Gastroesophageal sphincter (tissue), 4 donors: ENCODE data around the gene SLC8A1. TPM values are rescaled to one million over a fixed set of nuclear protein-coding genes. Genes with fewer than 3 reads are reported as not detected.

Experiments used
- ATAC-seq: fragments of 150-250 bp; one replicate; pipeline ENCODE4 v1.9.1; 2016; ENCODE audit warnings: mild to moderate bottlenecking, moderate library complexity
- H3K27ac ChIP-seq, 4 donors: fragments of 200-600 bp; sonication (generic) in 3 of 4; 1 replicate in 3 of 4; 2 replicates in 1 of 4; pipeline ENCODE4 v1.5.1; 2016 to 2019
- H3K27me3 ChIP-seq: fragments of 200-600 bp; sonication (generic); one replicate; pipeline ENCODE4 v1.5.1; 2019
- H3K36me3 ChIP-seq, 2 donors: fragments of 200-600 bp; sonication (generic); one replicate each; pipeline ENCODE4 v1.5.1; 2019; ENCODE audit warnings: control low read depth in 1 of 2
- H3K4me1 ChIP-seq, 3 donors: fragments of 200-600 bp; sonication (generic); 1 replicate in 2 of 3; 2 replicates in 1 of 3; pipeline ENCODE4 v1.5.1; 2016 to 2019; ENCODE audit warnings: control low read depth in 2 of 3
- H3K4me3 ChIP-seq, 2 donors: fragments of 200-600 bp; sonication (generic); one replicate each; pipeline ENCODE4 v1.5.1; 2019; ENCODE audit warnings: mild to moderate bottlenecking in 1 of 2, moderate library complexity in 1 of 2
- H3K9me3 ChIP-seq, 3 donors: fragments of 200-600 bp; sonication (generic); one replicate each; pipeline ENCODE4 v1.5.1; 2017 to 2019; ENCODE audit warnings: control low read depth in 2 of 3
- EP300 ChIP-seq: sonication (generic); formaldehyde crosslinking; IDR thresholded peaks from one replicate; pipeline ENCODE4 v1.6.1; 2017; ENCODE audit warnings: antibody characterized with exemption, mild to moderate bottlenecking
- POLR2A ChIP-seq, 2 donors: fragments of 450-650 bp; IDR thresholded peaks; one replicate each; pipeline ENCODE4 v1.6.1; 2017; ENCODE audit warnings: antibody characterized with exemption in 2 of 2, mild to moderate bottlenecking in 2 of 2, moderate library complexity in 1 of 2
- POLR2AphosphoS5 ChIP-seq: sonication (generic); formaldehyde crosslinking; IDR thresholded peaks from one replicate; pipeline ENCODE4 v1.6.1; 2017; ENCODE audit warnings: antibody characterized with exemption
- WGBS, 2 donors: methylation state at CpG; one replicate each; pipeline ENCODE4 v1.1.5; 2018; ENCODE audit warnings: low coverage in 1 of 2; 5-methylcytosine and 5-hydroxymethylcytosine counted together
- total RNA-seq, 4 donors: library from RNA; depleted of rRNA; stranded (reverse); fragments of >200 nt; gene quantifications; one replicate each; pipeline ENCODE4 v1.1.0, GENCODE V29; 2016
- TF ChIP-seq, protein P1 (sequence below), 4 experiments: fragments of 200-600 bp in 2 of 4; fragments of 450-650 bp in 2 of 4; sonication (generic) in 1 of 4; IDR thresholded peaks; one replicate each; pipeline ENCODE4 v1.5.1; 2017 to 2019; ENCODE audit warnings: antibody characterized with exemption in 4 of 4, mild to moderate bottlenecking in 2 of 4, moderate library complexity in 2 of 4

The SLC8A1 gene
- total RNA-seq, 4 donors from 2014 or later = 76.3 to 168 (median 146) TPM

DNA sequence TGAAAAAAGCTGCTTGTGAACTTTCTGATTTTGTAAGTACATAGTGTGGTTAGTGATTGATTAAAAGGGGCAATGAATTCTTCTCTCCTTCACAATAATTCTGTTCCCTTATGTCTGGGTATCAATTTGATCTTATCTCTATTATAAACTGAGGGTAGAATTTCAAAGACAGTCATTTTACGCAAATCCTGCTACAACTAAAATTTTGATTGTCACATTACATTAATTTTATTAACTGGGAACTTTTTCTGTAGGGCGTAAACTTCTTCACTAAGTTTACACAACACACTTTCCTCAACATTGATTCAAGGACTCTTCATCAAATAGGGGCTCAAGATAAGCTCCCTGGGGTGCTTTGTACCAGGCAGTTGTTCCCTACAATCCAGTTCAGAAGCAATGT lies 5.0 kb upstream of the SLC8A1 start:
- Histone ChIP-seq H3K27ac (no peak overlapping the region), H3K9me3 (no peaks in the 10 kb centered on the region), H3K4me3 (no peak overlapping the region), H3K36me3 (no peaks in the 10 kb centered on the region), H3K27me3 (no peaks in the 10 kb centered on the region), H3K4me1 (peaks cover 0 to 9% (median 3%) of the 10 kb centered on the region in 3 donors)
- no peak for ATAC-seq
- TF ChIP-seq, protein P1, sequence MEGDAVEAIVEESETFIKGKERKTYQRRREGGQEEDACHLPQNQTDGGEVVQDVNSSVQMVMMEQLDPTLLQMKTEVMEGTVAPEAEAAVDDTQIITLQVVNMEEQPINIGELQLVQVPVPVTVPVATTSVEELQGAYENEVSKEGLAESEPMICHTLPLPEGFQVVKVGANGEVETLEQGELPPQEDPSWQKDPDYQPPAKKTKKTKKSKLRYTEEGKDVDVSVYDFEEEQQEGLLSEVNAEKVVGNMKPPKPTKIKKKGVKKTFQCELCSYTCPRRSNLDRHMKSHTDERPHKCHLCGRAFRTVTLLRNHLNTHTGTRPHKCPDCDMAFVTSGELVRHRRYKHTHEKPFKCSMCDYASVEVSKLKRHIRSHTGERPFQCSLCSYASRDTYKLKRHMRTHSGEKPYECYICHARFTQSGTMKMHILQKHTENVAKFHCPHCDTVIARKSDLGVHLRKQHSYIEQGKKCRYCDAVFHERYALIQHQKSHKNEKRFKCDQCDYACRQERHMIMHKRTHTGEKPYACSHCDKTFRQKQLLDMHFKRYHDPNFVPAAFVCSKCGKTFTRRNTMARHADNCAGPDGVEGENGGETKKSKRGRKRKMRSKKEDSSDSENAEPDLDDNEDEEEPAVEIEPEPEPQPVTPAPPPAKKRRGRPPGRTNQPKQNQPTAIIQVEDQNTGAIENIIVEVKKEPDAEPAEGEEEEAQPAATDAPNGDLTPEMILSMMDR (IDR thresholded peaks at IDR 0.05) = no peak
- TF ChIP-seq POLR2A (IDR thresholded peaks at IDR 0.05) = no peak
- no peak for TF ChIP-seq EP300
- no peak for TF ChIP-seq POLR2AphosphoS5
- 100% methylated on average over 1 to 2 of the region's 2 CpGs for WGBS, 2 donors

DNA sequence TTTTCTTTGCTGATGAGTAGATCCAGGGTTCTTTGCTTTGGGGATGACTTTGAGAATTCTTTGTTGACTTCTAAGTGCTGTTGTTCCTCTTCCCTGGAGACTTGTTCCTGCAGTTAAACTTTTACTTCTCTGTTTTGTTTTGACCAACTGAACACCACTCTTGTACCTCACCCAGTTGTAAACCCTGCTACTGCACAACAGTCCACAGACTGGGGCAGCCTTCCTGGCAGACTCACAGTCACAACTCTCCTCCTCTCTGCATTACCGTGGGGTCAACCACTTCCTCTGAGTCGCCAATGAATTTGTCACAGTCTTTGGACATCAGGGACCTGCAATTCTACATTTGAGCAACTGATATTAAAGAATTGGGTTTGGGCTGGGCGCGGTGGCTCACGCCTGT lies 3.8 kb upstream of the SLC8A1 start:
- no peak for TF ChIP-seq POLR2AphosphoS5
- no peak for TF ChIP-seq POLR2A (IDR thresholded peaks at IDR 0.05)
- TF ChIP-seq EP300 = no peak
- TF ChIP-seq, protein P1 (IDR thresholded peaks at IDR 0.05) = no peak
- H3K4me1 ChIP-seq = peaks cover 0 to 9% (median 3%) of the 10 kb centered on the region in 3 donors
- no peak overlapping the region for H3K4me3 ChIP-seq
- H3K9me3 ChIP-seq = no peaks in the 10 kb centered on the region
- H3K36me3 ChIP-seq = no peaks in the 10 kb centered on the region
- H3K27me3 ChIP-seq = no peaks in the 10 kb centered on the region
- H3K27ac ChIP-seq = peak overlapping the region in 1 of 4 donors; percentile 9
- 66% methylated on average over 3 of the region's 5 CpGs; no CpG with 5 or more reads in 1 of the 2 donors for WGBS, 2 donors
- ATAC-seq = no peak

DNA sequence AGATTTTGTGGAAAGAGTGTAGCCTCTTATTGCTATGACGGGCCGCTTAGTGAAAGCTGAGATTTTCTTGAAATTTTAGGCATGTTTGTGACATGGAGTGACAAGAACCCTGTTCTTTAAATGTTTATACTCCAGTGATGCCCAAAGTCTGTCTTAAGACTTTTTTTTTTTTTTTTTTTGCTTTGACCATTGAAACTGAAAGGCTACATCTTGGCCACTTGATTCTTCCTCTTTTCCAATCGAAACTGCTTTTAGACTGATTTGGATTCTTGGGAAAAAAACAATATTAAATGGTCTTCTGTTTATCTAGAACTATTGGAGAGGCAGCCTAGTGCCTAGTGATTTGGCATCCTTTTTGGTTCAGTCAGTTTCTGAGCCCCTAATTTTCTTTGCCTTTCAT lies 2.4 kb upstream of the SLC8A1 start:
- Histone ChIP-seq H3K4me3 (no peak overlapping the region), H3K36me3 (no peaks in the 10 kb centered on the region), H3K9me3 (no peaks in the 10 kb centered on the region), H3K27ac (no peak overlapping the region), H3K4me1 (peaks cover 0 to 18% (median 3%) of the 10 kb centered on the region in 3 donors), H3K27me3 (no peaks in the 10 kb centered on the region)
- 83 to 92% methylated on average over 3 of the region's 3 CpGs for WGBS, 2 donors
- ATAC-seq = no peak
- TF ChIP-seq POLR2AphosphoS5 = no peak
- TF ChIP-seq, protein P1 (IDR thresholded peaks at IDR 0.05) = no peak
- TF ChIP-seq EP300 = no peak
- no peak for TF ChIP-seq POLR2A (IDR thresholded peaks at IDR 0.05)

DNA sequence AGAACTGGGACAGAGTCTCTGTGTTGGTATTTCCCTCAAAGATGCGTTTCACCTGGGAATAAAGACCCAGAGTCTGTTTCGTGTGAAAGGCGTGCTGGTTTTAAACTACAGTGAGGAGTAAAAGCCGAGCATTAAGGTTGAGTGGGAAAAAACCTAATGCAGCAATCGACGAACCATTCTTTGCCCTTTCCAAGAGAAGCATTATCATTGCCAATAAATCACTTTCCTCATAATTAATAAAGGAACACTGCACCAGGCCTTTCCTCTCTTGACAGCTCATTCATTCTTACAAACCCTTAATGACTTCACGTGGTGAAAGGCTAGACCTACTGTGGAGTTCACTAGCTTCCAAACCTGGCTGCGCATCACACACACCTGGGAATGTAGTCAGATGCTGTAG lies 896 bp upstream of the SLC8A1 start:
- WGBS, 2 donors = 72 to 74% methylated on average over 8 of the region's 8 CpGs
- no peak for ATAC-seq
- Histone ChIP-seq H3K27ac (peak overlapping the region; percentile 76 to 92 (median 90)), H3K4me1 (peaks cover 0 to 32% (median 3%) of the 10 kb centered on the region in 3 donors), H3K27me3 (no peaks in the 10 kb centered on the region), H3K36me3 (no peaks in the 10 kb centered on the region), H3K4me3 (peak overlapping the region; percentile 38 to 71), H3K9me3 (no peaks in the 10 kb centered on the region)
- TF ChIP-seq EP300 (no peak), POLR2AphosphoS5 (no peak)
- TF ChIP-seq, protein P1 (IDR thresholded peaks at IDR 0.05) = no peak

GRCh38 chr2:40450796-40451430 lies 977 bp downstream of the SLC8A1 start:
- 0% methylated on average over 2 to 10 of the region's 18 CpGs for WGBS, 2 donors
- H3K4me3 ChIP-seq = peak overlapping the region; percentile 38 to 71
- H3K27ac ChIP-seq = peak overlapping the region; percentile 79 to 92 (median 90)
- no peaks in the 10 kb centered on the region for H3K36me3 ChIP-seq
- no peaks in the 10 kb centered on the region for H3K9me3 ChIP-seq
- peak; percentile 61 for ATAC-seq
- H3K27me3 ChIP-seq = no peaks in the 10 kb centered on the region
- peak in 1 of 2 donors; percentile 26 for TF ChIP-seq POLR2A (IDR thresholded peaks at IDR 0.05)
- TF ChIP-seq, protein P1 (IDR thresholded peaks at IDR 0.05) = no peak
- H3K4me1 ChIP-seq = peaks cover 0 to 47% (median 3%) of the 10 kb centered on the region in 3 donors
